Activated gamma-delta T cell treated with anti-CD3 and anti-CD28 coated beads, Interleukin-2, amount 50 U/mL, for 16 hours (primary cell): ENCODE data around the gene PLCH1.

ENCODE experiments used
- DNase-seq: peaks from one replicate; pipeline ENCODE4 v3.0.0-alpha.2; 2020; ENCODE audit warnings: low read depth

The PLCH1 gene

GRCh38 chr3:155682426-155683343 is 62.2 kb downstream of the PLCH1 start:
- no peak for DNase-seq

GRCh38 chr3:155676252-155676981 is 68.5 kb downstream of the PLCH1 start:
- no peak for DNase-seq

GRCh38 chr3:155675094-155675493 is 69.8 kb downstream of the PLCH1 start:
- DNase-seq = no peak

- DNase-seq = no peak
These were observed 71.5 kb downstream of the PLCH1 start for GRCh38 chr3:155673421-155673820.

GRCh38 chr3:155670335-155670734 is 74.5 kb downstream of the PLCH1 start:
- DNase-seq = no peak

GRCh38 chr3:155667988-155668387 is 76.9 kb downstream of the PLCH1 start:
- DNase-seq = no peak

- DNase-seq = no peak
These were observed 79.8 kb downstream of the PLCH1 start for GRCh38 chr3:155664925-155665695.

- no peak for DNase-seq
These were observed 81.2 kb downstream of the PLCH1 start for GRCh38 chr3:155663467-155664212.

GRCh38 chr3:155661760-155662159 is 83.1 kb downstream of the PLCH1 start:
- no peak for DNase-seq

- DNase-seq = no peak
These were observed 83.8 kb downstream of the PLCH1 start for GRCh38 chr3:155661042-155661441.

- no peak for DNase-seq
These were observed 86.1 kb downstream of the PLCH1 start for GRCh38 chr3:155658671-155659261.

- DNase-seq = no peak
These were observed 86.9 kb downstream of the PLCH1 start for GRCh38 chr3:155658006-155658405.

- no peak for DNase-seq
These were observed 87.7 kb downstream of the PLCH1 start for GRCh38 chr3:155657161-155657560.

GRCh38 chr3:155656466-155656865 is 88.4 kb downstream of the PLCH1 start:
- no peak for DNase-seq

- no peak for DNase-seq
These were observed 93.2 kb downstream of the PLCH1 start for GRCh38 chr3:155651489-155652218.

GRCh38 chr3:155648013-155648591 is 96.8 kb downstream of the PLCH1 start:
- no peak for DNase-seq

GRCh38 chr3:155647206-155647605 is 97.7 kb downstream of the PLCH1 start:
- DNase-seq = no peak

- no peak for DNase-seq
These were observed 98.2 kb downstream of the PLCH1 start for GRCh38 chr3:155646669-155647068.

- no peak for DNase-seq
These were observed 98.7 kb downstream of the PLCH1 start for GRCh38 chr3:155646128-155646527.

- no peak for DNase-seq
These were observed 101.2 kb downstream of the PLCH1 start for GRCh38 chr3:155643581-155644165.
